Activated naive CD4-positive, alpha-beta T cell treated with anti-CD3 and anti-CD28 coated beads, Interleukin-2, amount 50 U/mL, for 72 hours (primary cell): ENCODE data around the gene RAMP1. TPM values are rescaled to one million over a fixed set of nuclear protein-coding genes. Genes with fewer than 3 reads are reported as not detected.
"Not testable (repeated sequence)": the region's sequence is repeated elsewhere in the genome, so short reads cannot be mapped to it uniquely, and the experiment has no call there.

Experiments used
- ATAC-seq, 2 donors: fragments of 150-1000 bp; cut with Tn5 transposase; 2 replicates each; pipeline ENCODE4 v1.10.0; 2021; ENCODE audit warnings: mild to moderate bottlenecking in 2 of 2, moderate library complexity in 2 of 2
- DNase-seq, 2 donors: peaks; one replicate each; pipeline ENCODE4 v3.0.0; 2021 to 2022; ENCODE audit warnings: low spot score in 2 of 2
- H3K27ac Mint-ChIP-seq, 2 donors: one replicate each; pipeline ENCODE4 v1.8.0; 2022; ENCODE audit warnings: mild to moderate bottlenecking in 2 of 2, mixed read lengths in 2 of 2
- H3K36me3 Mint-ChIP-seq, 2 donors: one replicate each; pipeline ENCODE4 v1.8.0; 2022; ENCODE audit warnings: mixed read lengths in 2 of 2
- H3K9me3 Mint-ChIP-seq, 2 donors: one replicate each; pipeline ENCODE4 v1.8.0; 2022; ENCODE audit warnings: mixed read lengths in 2 of 2
- total RNA-seq, 2 donors: library from RNA; stranded (reverse); gene quantifications; one replicate each; pipeline ENCODE4 v1.2.3, GENCODE V29; 2022

Gene RAMP1
- total RNA-seq: under 1 TPM in 1 of 2 donors, not detected in 1; 0.47 TPM

GRCh38 chr2:237859533-237860272, at the start of gene RAMP1:
Gene RAMP1, plus strand, starts transcription at chr2:237859623. Its CDS starts 53 bp downstream, at chr2:237859676.
- Mint-ChIP-seq H3K27ac (no peak within 1 kb of the TSS), H3K36me3 (peaks cover 0 to 4% of the 10 kb centered on the region in 2 donors), H3K9me3 (no peaks in the 10 kb centered on the region)
- ATAC-seq (peak; percentile 64 to 70), DNase-seq (peak in 1 of 2 donors; percentile 31)

- H3K27ac Mint-ChIP-seq: peak overlapping the region in 1 of 2 donors; percentile 24
- DNase-seq (no peak), ATAC-seq (peak; percentile 93 to 96)
- H3K9me3 Mint-ChIP-seq: peaks cover 0 to 5% of the 10 kb centered on the region in 2 donors
- no peaks in the 10 kb centered on the region for H3K36me3 Mint-ChIP-seq
These were observed 43.8 kb upstream of the RAMP1 start for GRCh38 chr2:237815637-237816036.

GRCh38 chr2:237816531-237816930, 42.9 kb upstream of the RAMP1 start:
- Mint-ChIP-seq H3K9me3 (peaks cover 0 to 5% of the 10 kb centered on the region in 2 donors), H3K36me3 (no peaks in the 10 kb centered on the region), H3K27ac (no peak overlapping the region)
- no peak for DNase-seq
- ATAC-seq: no peak

GRCh38 chr2:237818066-237818473, 41.4 kb upstream of the RAMP1 start:
- H3K36me3 Mint-ChIP-seq: no peaks in the 10 kb centered on the region
- no peak for ATAC-seq
- peaks cover 0 to 5% of the 10 kb centered on the region in 2 donors for H3K9me3 Mint-ChIP-seq
- DNase-seq: no peak
- no peak overlapping the region for H3K27ac Mint-ChIP-seq

- DNase-seq (no peak), ATAC-seq (no peak)
- no peak overlapping the region for H3K27ac Mint-ChIP-seq
- H3K9me3 Mint-ChIP-seq: peaks cover 0 to 5% of the 10 kb centered on the region in 2 donors
- no peaks in the 10 kb centered on the region for H3K36me3 Mint-ChIP-seq
These were observed 40.2 kb upstream of the RAMP1 start for GRCh38 chr2:237819231-237819630.

GRCh38 chr2:237820421-237820820, 39.0 kb upstream of the RAMP1 start:
- no peak overlapping the region for H3K27ac Mint-ChIP-seq
- ATAC-seq (no peak), DNase-seq (no peak)
- H3K9me3 Mint-ChIP-seq: peaks cover 0 to 5% of the 10 kb centered on the region in 2 donors
- H3K36me3 Mint-ChIP-seq: no peaks in the 10 kb centered on the region

- no peaks in the 10 kb centered on the region for H3K9me3 Mint-ChIP-seq
- ATAC-seq: no peak
- DNase-seq: no peak
- H3K36me3 Mint-ChIP-seq: no peaks in the 10 kb centered on the region
- H3K27ac Mint-ChIP-seq: no peak overlapping the region
These were observed 35.9 kb upstream of the RAMP1 start for GRCh38 chr2:237823544-237823943.

- DNase-seq: no peak
- no peaks in the 10 kb centered on the region for H3K36me3 Mint-ChIP-seq
- H3K27ac Mint-ChIP-seq: no peak overlapping the region
- ATAC-seq: peak in 1 of 2 donors; percentile 49
- no peaks in the 10 kb centered on the region for H3K9me3 Mint-ChIP-seq
These were observed 35.3 kb upstream of the RAMP1 start for GRCh38 chr2:237824085-237824484.

- no peaks in the 10 kb centered on the region for H3K36me3 Mint-ChIP-seq
- no peaks in the 10 kb centered on the region for H3K9me3 Mint-ChIP-seq
- DNase-seq: no peak
These were observed 31.9 kb upstream of the RAMP1 start for GRCh38 chr2:237827421-237827987.

GRCh38 chr2:237830522-237830921, 28.9 kb upstream of the RAMP1 start:
- Mint-ChIP-seq H3K9me3 (no peaks in the 10 kb centered on the region), H3K27ac (no peak overlapping the region), H3K36me3 (no peaks in the 10 kb centered on the region)
- ATAC-seq: no peak
- no peak for DNase-seq

More at GRCh38 chr2:237827421-237827987, 31.9 kb upstream of the RAMP1 start:
- ATAC-seq: no peak
- H3K27ac Mint-ChIP-seq: no peak overlapping the region

- no peaks in the 10 kb centered on the region for H3K9me3 Mint-ChIP-seq
- no peak for DNase-seq
- no peak for ATAC-seq
- H3K36me3 Mint-ChIP-seq: no peaks in the 10 kb centered on the region
- no peak overlapping the region for H3K27ac Mint-ChIP-seq
These were observed 25.9 kb upstream of the RAMP1 start for GRCh38 chr2:237833546-237833945.

GRCh38 chr2:237835372-237835771, 24.1 kb upstream of the RAMP1 start:
- ATAC-seq (no peak), DNase-seq (no peak)
- Mint-ChIP-seq H3K27ac (no peak overlapping the region), H3K9me3 (no peaks in the 10 kb centered on the region), H3K36me3 (no peaks in the 10 kb centered on the region)

GRCh38 chr2:237841051-237841450, 18.4 kb upstream of the RAMP1 start:
- ATAC-seq: no peak
- Mint-ChIP-seq H3K27ac (no peak overlapping the region), H3K36me3 (no peaks in the 10 kb centered on the region), H3K9me3 (no peaks in the 10 kb centered on the region)
- no peak for DNase-seq

- DNase-seq, H3K36me3 Mint-ChIP-seq, H3K27ac Mint-ChIP-seq, ATAC-seq, H3K9me3 Mint-ChIP-seq: not testable (repeated sequence)
These were observed 10.5 kb upstream of the RAMP1 start for GRCh38 chr2:237848940-237849339.

GRCh38 chr2:237854295-237854694, 5.1 kb upstream of the RAMP1 start:
- no peak overlapping the region for H3K27ac Mint-ChIP-seq
- H3K9me3 Mint-ChIP-seq: no peaks in the 10 kb centered on the region
- peaks cover 0 to 4% of the 10 kb centered on the region in 2 donors for H3K36me3 Mint-ChIP-seq
- ATAC-seq (no peak), DNase-seq (no peak)

- no peak overlapping the region for H3K27ac Mint-ChIP-seq
These were observed 1.6 kb upstream of the RAMP1 start for GRCh38 chr2:237857791-237858190.

GRCh38 chr2:237858294-237859081, 935 bp upstream of the RAMP1 start:
- peak in 1 of 2 donors; percentile 34 for DNase-seq
- peak; percentile 72 to 83 for ATAC-seq
- Mint-ChIP-seq H3K9me3 (no peaks in the 10 kb centered on the region), H3K27ac (no peak overlapping the region), H3K36me3 (peaks cover 0 to 4% of the 10 kb centered on the region in 2 donors)

More at GRCh38 chr2:237857791-237858190, 1.6 kb upstream of the RAMP1 start:
- DNase-seq (no peak), ATAC-seq (no peak)
- H3K9me3 Mint-ChIP-seq: no peaks in the 10 kb centered on the region
- H3K36me3 Mint-ChIP-seq: peaks cover 0 to 4% of the 10 kb centered on the region in 2 donors
